NB4 (cell line): ENCODE results near the gene DST.

ENCODE experiments used
- CTCF ChIP-seq: IDR thresholded peaks from one replicate; pipeline ENCODE4 v1.5.1; 2012; ENCODE audit warnings: low read depth, low read length
- MAX ChIP-seq: IDR thresholded peaks from 2 replicates; pipeline ENCODE4 v1.6.1; 2011; ENCODE audit warnings: low read depth, low read length
- MYC ChIP-seq: IDR thresholded peaks from 2 replicates; pipeline ENCODE4 v1.6.1; 2011; ENCODE audit warnings: low read depth, low read length
- POLR2A ChIP-seq: IDR thresholded peaks from 2 replicates; pipeline ENCODE4 v1.6.1; 2011; ENCODE audit warnings: mild to moderate bottlenecking; ENCODE audit not compliant: insufficient read length; ENCODE audit errors: extremely low read depth

- TF ChIP-seq MYC (no peak), CTCF (no peak), MAX (no peak), POLR2A (no peak)
Observed at GRCh38 chr6:56440551-56440981, 202.1 kb downstream of the DST start.
